Endothelial cell of umbilical vein (primary cell): ENCODE results near the gene CCDC187. TPM values are rescaled to one million over a fixed set of nuclear protein-coding genes. Genes with fewer than 3 reads are reported as not detected.

ENCODE experiments used
- BruUV-seq: library from RNA; stranded (reverse); fragments of 400-500 nt; replicated peaks from 2 replicates; lab custom pipeline; 2021; lab: Mats Ljungman, UMichigan
- CTCF ChIA-PET: fragments of 300-600, 350-600 bp; sonication (Branson Sonifier 250); formaldehyde crosslinking; loops from one replicate; lab custom pipeline; 2021; ENCODE audit warnings: antibody characterized with exemption, inconsistent platforms; lab: Charles Lee
- POLR2A ChIA-PET: fragments of 300-600, 350-600 bp; sonication (Branson Sonifier 250); formaldehyde crosslinking; loops from one replicate; lab custom pipeline; 2021; ENCODE audit warnings: antibody characterized with exemption, inconsistent platforms; lab: Charles Lee
- DNase-seq: peaks from one replicate; pipeline ENCODE4 v3.0.0-alpha.2; 2011; ENCODE audit warnings: low read depth, low spot score
- FAIRE-seq: peaks from 2 replicates; lab custom pipeline; 2011; peaks lifted over from hg19 to GRCh38; lab: Jason Lieb, UNC
- H2AFZ ChIP-seq: 2 replicates; pipeline ENCODE4 v1.6.0; 2012; ENCODE audit warnings: low read depth, low read length, control low read depth, inconsistent platforms
- H3K27ac ChIP-seq: 2 replicates; pipeline ENCODE4 v1.5.1; 2011; ENCODE audit warnings: low read depth, mild to moderate bottlenecking, control low read depth, low read length, moderate library complexity; ENCODE audit not compliant: insufficient read depth
- H3K27me3 ChIP-seq, 2 experiments: 2 replicates each; pipeline versions ENCODE4 v1.6.0 to v1.6.1; 2011; ENCODE audit warnings: low read length in 2 of 2, mixed read lengths in 1 of 2; ENCODE audit not compliant: control insufficient read depth in 2 of 2, insufficient read depth in 2 of 2
- H3K36me3 ChIP-seq, 2 experiments: 2 replicates in 1 of 2; 3 replicates in 1 of 2; pipeline ENCODE4 v1.5.1; 2011; ENCODE audit warnings: low read length in 2 of 2, mild to moderate bottlenecking in 1 of 2, moderate library complexity in 1 of 2; ENCODE audit not compliant: control insufficient read depth in 2 of 2, insufficient read depth in 2 of 2; ENCODE audit errors: extremely low read depth in 1 of 2
- H3K4me1 ChIP-seq: 3 replicates; pipeline ENCODE4 v1.5.1; 2011; ENCODE audit warnings: mild to moderate bottlenecking, low read length; ENCODE audit not compliant: control insufficient read depth, insufficient read depth; ENCODE audit errors: extremely low read depth
- H3K4me2 ChIP-seq: 2 replicates; pipeline ENCODE4 v1.6.1; 2011; ENCODE audit warnings: low read length, control low read depth, mixed read lengths; ENCODE audit not compliant: insufficient read depth
- H3K4me3 ChIP-seq, 3 experiments: fragments of 200-600 bp in 1 of 3; sonication (generic), shearing (Covaris generic) in 1 of 3; replicated peaks in 1 of 3; 2 replicates each; pipeline ENCODE4 v1.5.1; 2011 to 2016; ENCODE audit warnings: control low read depth in 3 of 3, low read length in 3 of 3, mild to moderate bottlenecking in 2 of 3, inconsistent platforms in 1 of 3, low read depth in 1 of 3, moderate library complexity in 1 of 3; ENCODE audit not compliant: insufficient read depth in 1 of 3
- H3K79me2 ChIP-seq: 2 replicates; pipeline ENCODE4 v1.6.0; 2012; ENCODE audit warnings: low read length, inconsistent platforms; ENCODE audit not compliant: control insufficient read depth, insufficient read depth
- H3K9ac ChIP-seq: replicated peaks from 2 replicates; pipeline ENCODE3; 2011; ENCODE audit warnings: low read length, control low read depth; ENCODE audit not compliant: insufficient read depth; ENCODE audit errors: extremely low read depth
- H3K9me1 ChIP-seq: replicated peaks from 3 replicates; pipeline ENCODE4 v1.6.0; 2011; ENCODE audit warnings: mild to moderate bottlenecking, low read length; ENCODE audit not compliant: control insufficient read depth, insufficient read depth; ENCODE audit errors: extremely low read depth
- H3K9me3 ChIP-seq: replicated peaks from 2 replicates; pipeline ENCODE4 v1.5.1; 2012; ENCODE audit warnings: low read length, inconsistent platforms; ENCODE audit not compliant: control insufficient read depth, insufficient read depth
- H4K20me1 ChIP-seq: replicated peaks from 2 replicates; pipeline ENCODE3; 2011; ENCODE audit warnings: mild to moderate bottlenecking, low read length; ENCODE audit not compliant: control insufficient read depth, insufficient read depth; ENCODE audit errors: extremely low read depth
- EZH2 ChIP-seq: IDR thresholded peaks from 2 replicates; pipeline ENCODE4 v1.6.1; 2012; ENCODE audit warnings: borderline replicate concordance, low read depth, mild to moderate bottlenecking, moderate library complexity, low read length, inconsistent platforms; ENCODE audit not compliant: severe bottlenecking
- FOS ChIP-seq: IDR thresholded peaks from 2 replicates; pipeline ENCODE4 v1.6.1; 2011; ENCODE audit warnings: mild to moderate bottlenecking, low read length, moderate library complexity, borderline replicate concordance; ENCODE audit not compliant: insufficient read depth
- GATA2 ChIP-seq: IDR thresholded peaks from 2 replicates; pipeline ENCODE4 v1.7.0; 2011; ENCODE audit warnings: low read depth, mild to moderate bottlenecking, moderate library complexity, mixed read lengths, low read length; ENCODE audit not compliant: insufficient read length, insufficient read depth
- JUN ChIP-seq: IDR thresholded peaks from 2 replicates; pipeline ENCODE4 v1.6.1; 2011; ENCODE audit warnings: borderline replicate concordance, low read depth; ENCODE audit not compliant: insufficient read length, insufficient read depth
- MAX ChIP-seq: IDR thresholded peaks from 2 replicates; pipeline ENCODE4 v1.6.1; 2011; ENCODE audit not compliant: insufficient read depth, insufficient read length
- MYC ChIP-seq: IDR thresholded peaks from one replicate; pipeline ENCODE4 v1.6.1; 2011; ENCODE audit warnings: mild to moderate bottlenecking, low read depth, low read length
- POLR2A ChIP-seq: IDR thresholded peaks from 2 replicates; pipeline ENCODE4 v1.6.1; 2012; ENCODE audit warnings: low read depth, mild to moderate bottlenecking, control low read depth, low read length
- POLR2AphosphoS5 ChIP-seq: IDR thresholded peaks from 2 replicates; pipeline ENCODE4 v1.6.1; 2012; ENCODE audit warnings: low read depth, mild to moderate bottlenecking, control low read depth, low read length, moderate library complexity; ENCODE audit not compliant: insufficient read depth
- dilution Hi-C: fragments of 300-500 bp; cut with MboI; formaldehyde crosslinking; loops from one replicate; pipeline ENCODE4 v1.15.0; 2019; ENCODE audit warnings: low sequenced_read_pairs; ENCODE audit not compliant: extremely low pct_ligation_motif_present
- intact Hi-C: fragments of 100-400 bp; cut with micrococcal nuclease; formaldehyde crosslinking; loops from one replicate; pipeline ENCODE4 v1.10.0; 2022
- polyA plus RNA-seq, 4 experiments: library from polyadenylated mRNA; depleted of rRNA in 3 of 4; stranded (reverse) in 3 of 4; unstranded in 1 of 4; fragments of >200 nt; gene quantifications; 2 replicates each; pipeline versions ENCODE4 v1.2.1 to v1.2.3, GENCODE V29; 2011 to 2012; ENCODE audit warnings: missing spikeins in 1 of 4
- total RNA-seq: library from RNA; stranded (reverse); gene quantifications from 2 replicates; pipeline ENCODE4 v1.2.3, GENCODE V29; 2021
- TF ChIP-seq, protein P1 (sequence below), 2 donors: IDR thresholded peaks; 1 replicate in 1 of 2; 2 replicates in 1 of 2; pipeline ENCODE4 v1.5.1; 2011; ENCODE audit warnings: low read length in 2 of 2, mild to moderate bottlenecking in 2 of 2, moderate library complexity in 2 of 2, control low read depth in 1 of 2, inconsistent platforms in 1 of 2, low read depth in 1 of 2; ENCODE audit not compliant: insufficient read depth in 1 of 2; ENCODE audit errors: extremely low read depth in 1 of 2

Gene CCDC187
- total and polyA plus RNA-seq, 2 donors (not counting 3 experiments of a cell fraction or from before 2014, with no cell fraction given) = not detected

- no peaks in the 10 kb centered on the region for H3K36me3 ChIP-seq
- POLR2A ChIA-PET = no interaction called here
- FAIRE-seq (no peak), DNase-seq (no peak)
- no peaks in the 10 kb centered on the region for H4K20me1 ChIP-seq
- BruUV-seq = no TSS peak
- TF ChIP-seq MYC (no peak), FOS (no peak), EZH2 (no peak), POLR2A (no peak), GATA2 (no peak), MAX (no peak), POLR2AphosphoS5 (no peak), JUN (no peak)
- TF ChIP-seq, protein P1, sequence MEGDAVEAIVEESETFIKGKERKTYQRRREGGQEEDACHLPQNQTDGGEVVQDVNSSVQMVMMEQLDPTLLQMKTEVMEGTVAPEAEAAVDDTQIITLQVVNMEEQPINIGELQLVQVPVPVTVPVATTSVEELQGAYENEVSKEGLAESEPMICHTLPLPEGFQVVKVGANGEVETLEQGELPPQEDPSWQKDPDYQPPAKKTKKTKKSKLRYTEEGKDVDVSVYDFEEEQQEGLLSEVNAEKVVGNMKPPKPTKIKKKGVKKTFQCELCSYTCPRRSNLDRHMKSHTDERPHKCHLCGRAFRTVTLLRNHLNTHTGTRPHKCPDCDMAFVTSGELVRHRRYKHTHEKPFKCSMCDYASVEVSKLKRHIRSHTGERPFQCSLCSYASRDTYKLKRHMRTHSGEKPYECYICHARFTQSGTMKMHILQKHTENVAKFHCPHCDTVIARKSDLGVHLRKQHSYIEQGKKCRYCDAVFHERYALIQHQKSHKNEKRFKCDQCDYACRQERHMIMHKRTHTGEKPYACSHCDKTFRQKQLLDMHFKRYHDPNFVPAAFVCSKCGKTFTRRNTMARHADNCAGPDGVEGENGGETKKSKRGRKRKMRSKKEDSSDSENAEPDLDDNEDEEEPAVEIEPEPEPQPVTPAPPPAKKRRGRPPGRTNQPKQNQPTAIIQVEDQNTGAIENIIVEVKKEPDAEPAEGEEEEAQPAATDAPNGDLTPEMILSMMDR (IDR thresholded peaks at IDR 0.05; ENCODE audit: extremely low read depth in 1 of 2, insufficient read depth in 1 of 2, low read depth in 1 of 2, low read length in 2 of 2) = no peak
- H3K4me1 ChIP-seq = no peaks in the 10 kb centered on the region
- no peak overlapping the region for H2AFZ ChIP-seq
- no peak overlapping the region for H3K4me2 ChIP-seq
- CTCF ChIA-PET = interaction anchor here (0.6 to 3.8 kb wide), 5 partner anchors 115 to 535 kb away, joined by 3 to 24 read pairs (median 8); no protein-coding TSS in a partner anchor
- no peaks in the 10 kb centered on the region for H3K27me3 ChIP-seq
- no peaks in the 10 kb centered on the region for H3K9me1 ChIP-seq
- H3K79me2 ChIP-seq = no peaks in the 10 kb centered on the region
- dilution Hi-C loops (no loop called here), intact Hi-C loops (loop anchor here (10.0 kb wide), 2 partner anchors 320 to 680 kb away; partner anchors contain the start of gene UBAC1)
- H3K4me3 ChIP-seq = no peak overlapping the region
- no peaks in the 10 kb centered on the region for H3K9me3 ChIP-seq
- no peak overlapping the region for H3K27ac ChIP-seq
- no peak overlapping the region for H3K9ac ChIP-seq
Observed at GRCh38 chr9:136284951-136285350, 18.9 kb downstream of the CCDC187 start.
